PC-3 (cell line): ENCODE measurements around the gene ASB7.

Source experiments
- CTCF ChIP-seq: fragments of 300-600 bp; sonication (generic); conservative IDR thresholded peaks from 2 replicates; pipeline ENCODE4 v1.5.1; 2017; ENCODE audit warnings: antibody characterized with exemption, low read depth, mild to moderate bottlenecking, low read length
- EZH2 ChIP-seq: fragments of 300-600 bp; sonication (generic); IDR thresholded peaks from one replicate; pipeline ENCODE4 v1.6.1; 2017; ENCODE audit warnings: antibody characterized with exemption, mild to moderate bottlenecking, low read length; ENCODE audit not compliant: unreplicated experiment
- EZH2phosphoT487 ChIP-seq: fragments of 300-600 bp; sonication (generic); IDR thresholded peaks from 2 replicates; pipeline ENCODE4 v1.6.1; 2018; ENCODE audit warnings: mild to moderate bottlenecking, antibody characterized with exemption, low read length, borderline replicate concordance

DNA sequence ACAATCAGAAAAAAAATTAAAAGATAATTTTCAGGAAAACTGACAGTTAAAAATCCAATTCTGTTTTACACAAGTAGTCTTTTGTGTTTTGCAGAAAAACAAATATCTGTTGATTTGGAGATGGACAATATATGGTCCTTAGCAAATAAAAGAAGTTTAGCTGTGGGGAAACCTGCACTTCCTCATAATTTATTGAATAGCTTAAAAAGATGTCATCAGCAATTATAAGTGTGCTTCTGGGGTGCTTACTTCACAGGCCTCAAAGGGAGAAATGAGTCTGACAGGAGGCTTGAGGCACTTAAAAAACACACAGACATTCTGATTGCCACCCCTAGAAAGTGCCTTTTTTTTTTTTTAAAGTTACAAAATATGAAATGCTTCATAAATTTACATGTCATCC, 42.1 kb upstream of the ASB7 start:
- TF ChIP-seq CTCF (no peak), EZH2 (no peak), EZH2phosphoT487 (no peak)
